Measurements from ENCODE around the gene LBHD2. TPM values are rescaled to one million over a fixed set of nuclear protein-coding genes. Genes with fewer than 3 reads are reported as not detected.

LBHD2 gene
- polyA plus RNA-seq, 1 donor (not counting 4 experiments of a cell fraction or from before 2014, with no cell fraction given), result not detected

- dilution Hi-C loops (cut with MboI; ENCODE audit: extremely low pct_ligation_motif_present, low sequenced_read_pairs), result no loop called here
- no peaks in the 10 kb centered on the region for H4K20me1 ChIP-seq (ENCODE audit: control insufficient read depth, extremely low read depth, insufficient read depth, low read length)
- H3K36me3 ChIP-seq (ENCODE audit: control insufficient read depth in 2 of 2, extremely low read depth in 1 of 2, insufficient read depth in 2 of 2, low read length in 2 of 2), result no peaks in the 10 kb centered on the region
- no peaks in the 10 kb centered on the region for H3K4me1 ChIP-seq (ENCODE audit: control insufficient read depth, extremely low read depth, insufficient read depth, low read length)
- H3K9ac ChIP-seq (ENCODE audit: control insufficient read depth, extremely low read depth, insufficient read depth, low read length), result no peak overlapping the region
- no peak overlapping the region for H3K4me3 ChIP-seq (ENCODE audit: control insufficient read depth in 2 of 3, extremely low read depth in 1 of 3, insufficient read depth in 2 of 3, low read depth in 1 of 3, low read length in 3 of 3)
- no peak overlapping the region for H3K27ac ChIP-seq (ENCODE audit: control insufficient read depth, insufficient read depth, low read length)
- H3K4me2 ChIP-seq (ENCODE audit: control insufficient read depth, extremely low read depth, insufficient read depth, low read depth, low read length), result no peak overlapping the region
- no peaks in the 10 kb centered on the region for H3K9me1 ChIP-seq (ENCODE audit: control insufficient read depth, extremely low read depth, insufficient read depth, low read length)
- peaks cover 35% of the 10 kb centered on the region for H3K27me3 ChIP-seq (ENCODE audit: control insufficient read depth, extremely low read depth, insufficient read depth, low read length)
- TF ChIP-seq EZH2 (IDR thresholded peaks at IDR 0.05; ENCODE audit: low read length), result no peak
- TF ChIP-seq, protein P1, sequence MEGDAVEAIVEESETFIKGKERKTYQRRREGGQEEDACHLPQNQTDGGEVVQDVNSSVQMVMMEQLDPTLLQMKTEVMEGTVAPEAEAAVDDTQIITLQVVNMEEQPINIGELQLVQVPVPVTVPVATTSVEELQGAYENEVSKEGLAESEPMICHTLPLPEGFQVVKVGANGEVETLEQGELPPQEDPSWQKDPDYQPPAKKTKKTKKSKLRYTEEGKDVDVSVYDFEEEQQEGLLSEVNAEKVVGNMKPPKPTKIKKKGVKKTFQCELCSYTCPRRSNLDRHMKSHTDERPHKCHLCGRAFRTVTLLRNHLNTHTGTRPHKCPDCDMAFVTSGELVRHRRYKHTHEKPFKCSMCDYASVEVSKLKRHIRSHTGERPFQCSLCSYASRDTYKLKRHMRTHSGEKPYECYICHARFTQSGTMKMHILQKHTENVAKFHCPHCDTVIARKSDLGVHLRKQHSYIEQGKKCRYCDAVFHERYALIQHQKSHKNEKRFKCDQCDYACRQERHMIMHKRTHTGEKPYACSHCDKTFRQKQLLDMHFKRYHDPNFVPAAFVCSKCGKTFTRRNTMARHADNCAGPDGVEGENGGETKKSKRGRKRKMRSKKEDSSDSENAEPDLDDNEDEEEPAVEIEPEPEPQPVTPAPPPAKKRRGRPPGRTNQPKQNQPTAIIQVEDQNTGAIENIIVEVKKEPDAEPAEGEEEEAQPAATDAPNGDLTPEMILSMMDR (optimal IDR thresholded peaks at IDR 0.05 in 1 of 3, IDR thresholded peaks at IDR 0.05 in 1 of 3, conservative IDR thresholded peaks at IDR 0.05 in 1 of 3; ENCODE audit: extremely low read depth in 1 of 3, insufficient read depth in 2 of 3, low read length in 3 of 3), result no peak
- H2AFZ ChIP-seq (ENCODE audit: control insufficient read depth, low read length), result no peak overlapping the region
- H3K79me2 ChIP-seq (ENCODE audit: control insufficient read depth, insufficient read depth, low read length), result no peaks in the 10 kb centered on the region
- FAIRE-seq, result no peak
- no peaks in the 10 kb centered on the region for H3K9me3 ChIP-seq (ENCODE audit: control insufficient read depth, low read depth, low read length)
- DNase-seq (ENCODE audit: low read depth, low spot score), result no peak
Measured at GRCh38 chr14:103086771-103087342, 2.8 kb downstream of the LBHD2 start.

DNA sequence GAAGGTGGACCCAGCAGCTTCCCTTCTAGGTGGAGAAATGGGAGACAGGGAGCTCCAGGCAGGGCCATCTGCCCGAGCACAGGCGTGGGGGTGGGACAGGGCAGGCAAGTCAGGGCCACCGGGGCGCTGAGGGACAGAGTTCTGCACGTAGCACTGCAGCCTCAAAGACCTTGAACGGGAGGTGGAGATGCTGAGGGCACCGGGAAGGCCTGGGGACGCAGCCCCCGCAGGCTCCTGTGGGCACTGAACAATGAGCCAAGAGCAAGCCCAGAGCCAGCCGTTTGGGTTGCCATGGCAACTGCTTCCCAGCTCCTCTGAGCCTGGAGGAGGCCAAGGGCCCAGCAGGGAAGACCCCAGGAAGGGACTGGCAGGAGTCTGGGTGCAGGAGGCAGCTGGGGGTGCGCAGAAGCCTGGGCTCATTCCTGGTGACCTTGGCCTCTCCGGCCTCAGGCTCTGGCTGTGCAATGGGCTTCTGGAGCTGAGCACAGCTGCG lies 3.4 kb downstream of the LBHD2 start:
- Histone ChIP-seq H3K9me3 (ENCODE audit: control insufficient read depth, low read depth, low read length) (no peaks in the 10 kb centered on the region), H3K4me3 (ENCODE audit: control insufficient read depth in 2 of 3, extremely low read depth in 1 of 3, insufficient read depth in 2 of 3, low read depth in 1 of 3, low read length in 3 of 3) (no peak overlapping the region), H3K27ac (ENCODE audit: control insufficient read depth, insufficient read depth, low read length) (no peak overlapping the region), H3K36me3 (ENCODE audit: control insufficient read depth in 2 of 2, extremely low read depth in 1 of 2, insufficient read depth in 2 of 2, low read length in 2 of 2) (no peaks in the 10 kb centered on the region), H3K9ac (ENCODE audit: control insufficient read depth, extremely low read depth, insufficient read depth, low read length) (no peak overlapping the region), H3K79me2 (ENCODE audit: control insufficient read depth, insufficient read depth, low read length) (no peaks in the 10 kb centered on the region), H3K4me2 (ENCODE audit: control insufficient read depth, extremely low read depth, insufficient read depth, low read depth, low read length) (no peak overlapping the region), H2AFZ (ENCODE audit: control insufficient read depth, low read length) (no peak overlapping the region), H3K4me1 (ENCODE audit: control insufficient read depth, extremely low read depth, insufficient read depth, low read length) (no peaks in the 10 kb centered on the region), H4K20me1 (ENCODE audit: control insufficient read depth, extremely low read depth, insufficient read depth, low read length) (no peaks in the 10 kb centered on the region), H3K27me3 (ENCODE audit: control insufficient read depth, extremely low read depth, insufficient read depth, low read length) (peaks cover 35% of the 10 kb centered on the region), H3K9me1 (ENCODE audit: control insufficient read depth, extremely low read depth, insufficient read depth, low read length) (no peaks in the 10 kb centered on the region)
- DNase-seq (ENCODE audit: low read depth, low spot score) (no peak), FAIRE-seq (no peak)
- dilution Hi-C loops (cut with MboI; ENCODE audit: extremely low pct_ligation_motif_present, low sequenced_read_pairs), result no loop called here
- no peak for TF ChIP-seq EZH2 (IDR thresholded peaks at IDR 0.05; ENCODE audit: low read length)

- Histone ChIP-seq H3K27me3 (ENCODE audit: control insufficient read depth, extremely low read depth, insufficient read depth, low read length) (peaks cover 33% of the 10 kb centered on the region), H4K20me1 (ENCODE audit: control insufficient read depth, extremely low read depth, insufficient read depth, low read length) (no peaks in the 10 kb centered on the region), H3K9me1 (ENCODE audit: control insufficient read depth, extremely low read depth, insufficient read depth, low read length) (no peaks in the 10 kb centered on the region), H3K36me3 (ENCODE audit: control insufficient read depth in 2 of 2, extremely low read depth in 1 of 2, insufficient read depth in 2 of 2, low read length in 2 of 2) (no peaks in the 10 kb centered on the region), H3K27ac (ENCODE audit: control insufficient read depth, insufficient read depth, low read length) (no peak overlapping the region), H3K9me3 (ENCODE audit: control insufficient read depth, low read depth, low read length) (no peaks in the 10 kb centered on the region), H3K9ac (ENCODE audit: control insufficient read depth, extremely low read depth, insufficient read depth, low read length) (no peak overlapping the region), H3K4me3 (ENCODE audit: control insufficient read depth in 2 of 3, extremely low read depth in 1 of 3, insufficient read depth in 2 of 3, low read depth in 1 of 3, low read length in 3 of 3) (no peak overlapping the region), H3K79me2 (ENCODE audit: control insufficient read depth, insufficient read depth, low read length) (no peaks in the 10 kb centered on the region), H3K4me2 (ENCODE audit: control insufficient read depth, extremely low read depth, insufficient read depth, low read depth, low read length) (no peak overlapping the region), H2AFZ (ENCODE audit: control insufficient read depth, low read length) (no peak overlapping the region), H3K4me1 (ENCODE audit: control insufficient read depth, extremely low read depth, insufficient read depth, low read length) (no peaks in the 10 kb centered on the region)
- TF ChIP-seq, protein P1 (optimal IDR thresholded peaks at IDR 0.05 in 1 of 3, IDR thresholded peaks at IDR 0.05 in 1 of 3, conservative IDR thresholded peaks at IDR 0.05 in 1 of 3; ENCODE audit: extremely low read depth in 1 of 3, insufficient read depth in 2 of 3, low read length in 3 of 3), result no peak
- TF ChIP-seq EZH2 (IDR thresholded peaks at IDR 0.05; ENCODE audit: low read length), result no peak
- dilution Hi-C loops (cut with MboI; ENCODE audit: extremely low pct_ligation_motif_present, low sequenced_read_pairs), result no loop called here
- DNase-seq (ENCODE audit: low read depth, low spot score) (no peak), FAIRE-seq (no peak)
Measured at GRCh38 chr14:103088921-103089320, 4.9 kb downstream of the LBHD2 start.

Measured in keratinocyte (primary cell).